Right lobe of liver (tissue), 6 donors: Measurements from ENCODE around the gene PLBD2. TPM values are rescaled to one million over a fixed set of nuclear protein-coding genes. Genes with fewer than 3 reads are reported as not detected.
A peak's percentile ranks its signal among the peaks of the same experiment; 100 is the strongest.

ENCODE experiments used
- ATAC-seq, 4 donors: fragments of 200-7000 bp; cut with Tn5 transposase; one replicate each; pipeline ENCODE4 v1.9.1; 2020; ENCODE audit warnings: mild to moderate bottlenecking in 4 of 4, moderate library complexity in 4 of 4
- DNase-seq, 3 donors: peaks; one replicate each; pipeline ENCODE4 v3.0.0-alpha.2; 2020
- H3K27ac ChIP-seq, 3 donors: fragments of 200-600 bp; one replicate each; pipeline ENCODE4 v1.8.0; 2022
- H3K27me3 ChIP-seq, 2 donors: fragments of 200-600 bp; one replicate each; pipeline ENCODE4 v1.8.0; 2022
- H3K36me3 ChIP-seq, 4 donors: fragments of 200-600 bp; sonication (generic) in 1 of 4; one replicate each; pipeline versions ENCODE4 v1.5.1 to v1.8.0; 2017 to 2022; ENCODE audit warnings: control low read depth in 1 of 4
- H3K4me1 ChIP-seq, 4 donors: fragments of 200-600 bp; sonication (generic) in 1 of 4; one replicate each; pipeline versions ENCODE4 v1.5.1 to v1.8.0; 2017 to 2022; ENCODE audit warnings: control low read depth in 1 of 4
- H3K4me3 ChIP-seq, 3 donors: fragments of 200-600 bp; one replicate each; pipeline ENCODE4 v1.8.0; 2022
- H3K9me3 ChIP-seq, 4 donors: fragments of 200-600 bp; sonication (generic) in 1 of 4; one replicate each; pipeline versions ENCODE4 v1.5.1 to v1.8.0; 2017 to 2022; ENCODE audit warnings: control low read depth in 1 of 4
- POLR2A ChIP-seq: fragments of 450-650 bp; IDR thresholded peaks from one replicate; pipeline ENCODE4 v1.6.1; 2017; ENCODE audit warnings: antibody characterized with exemption, mild to moderate bottlenecking
- WGBS: methylation state at CpG from one replicate; pipeline ENCODE4 v1.1.6; 2018; ENCODE audit warnings: low coverage, low lambda C conversion rate; ENCODE audit not compliant: insufficient coverage; ENCODE audit errors: missing lambda C conversion rate; 5-methylcytosine and 5-hydroxymethylcytosine counted together
- intact Hi-C, 2 donors: fragments of 100-400 bp; cut with DNase I; formaldehyde crosslinking; loops; one replicate each; pipeline versions ENCODE4 v1.11.2 to v1.14.1; 2022
- long read RNA-seq: library from polyadenylated mRNA; unstranded; transcript quantifications from one replicate; pipeline ENCODE4 v2.0.0, GENCODE V29; 2019
- total RNA-seq, 6 experiments: library from RNA; depleted of rRNA in 2 of 6; stranded (reverse); fragments of >200 nt in 2 of 6; fragmentation: NEBNext Ultra II Directional in 3 of 6; extraction: Animal tissue kit (Norgen Biotek cat#: 25700) in 3 of 6; gene quantifications; one replicate each; pipeline versions ENCODE4 v1.1.0 to v1.2.4, GENCODE V29; 2016 to 2023
- TF ChIP-seq, protein P1 (sequence below), 4 donors: fragments of 200-600 bp in 3 of 4; fragments of 450-650 bp in 1 of 4; IDR thresholded peaks; one replicate each; pipeline versions ENCODE4 v1.5.1 to v1.8.0; 2016 to 2022; ENCODE audit warnings: antibody characterized with exemption in 4 of 4, mild to moderate bottlenecking in 2 of 4
- donor health status: DM: no; HTN: yes; CAD: no.
- donor health status: DM: no; HTN: no; CAD: no.
- donor health status: DM: no; HTN: no; CAD: no.
- donor health status: DM: no; HTN: yes; CAD: no.
- donor health status: DM: no; HTN: yes; CAD: no.

The PLBD2 gene
- total RNA-seq: 10 to 100 TPM; 18.4 to 34.1 (median 28.8) TPM
- long read RNA-seq, partial matches to known transcripts: 0 of 4 reads
- long read RNA-seq, other reads (novel, unspliced or antisense): 4 of 4 reads

- intact Hi-C loops: no loop called here
- WGBS: 0% methylated on average over 6 of the region's 67 CpGs
- Histone ChIP-seq H3K27me3 (no peaks in the 10 kb centered on the region), H3K9me3 (no peaks in the 10 kb centered on the region), H3K27ac (peak within 1 kb of the TSS; percentile 64 to 78 (median 69)), H3K4me3 (peak within 1 kb of the TSS; percentile 84 to 95 (median 90)), H3K36me3 (no peaks in the 10 kb centered on the region), H3K4me1 (peaks cover 0 to 10% (median 0%) of the 10 kb centered on the region in 4 donors)
- TF ChIP-seq, protein P1, sequence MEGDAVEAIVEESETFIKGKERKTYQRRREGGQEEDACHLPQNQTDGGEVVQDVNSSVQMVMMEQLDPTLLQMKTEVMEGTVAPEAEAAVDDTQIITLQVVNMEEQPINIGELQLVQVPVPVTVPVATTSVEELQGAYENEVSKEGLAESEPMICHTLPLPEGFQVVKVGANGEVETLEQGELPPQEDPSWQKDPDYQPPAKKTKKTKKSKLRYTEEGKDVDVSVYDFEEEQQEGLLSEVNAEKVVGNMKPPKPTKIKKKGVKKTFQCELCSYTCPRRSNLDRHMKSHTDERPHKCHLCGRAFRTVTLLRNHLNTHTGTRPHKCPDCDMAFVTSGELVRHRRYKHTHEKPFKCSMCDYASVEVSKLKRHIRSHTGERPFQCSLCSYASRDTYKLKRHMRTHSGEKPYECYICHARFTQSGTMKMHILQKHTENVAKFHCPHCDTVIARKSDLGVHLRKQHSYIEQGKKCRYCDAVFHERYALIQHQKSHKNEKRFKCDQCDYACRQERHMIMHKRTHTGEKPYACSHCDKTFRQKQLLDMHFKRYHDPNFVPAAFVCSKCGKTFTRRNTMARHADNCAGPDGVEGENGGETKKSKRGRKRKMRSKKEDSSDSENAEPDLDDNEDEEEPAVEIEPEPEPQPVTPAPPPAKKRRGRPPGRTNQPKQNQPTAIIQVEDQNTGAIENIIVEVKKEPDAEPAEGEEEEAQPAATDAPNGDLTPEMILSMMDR (IDR thresholded peaks at IDR 0.05): peak in 1 of 4 donors; percentile 5
- TF ChIP-seq POLR2A: peak; percentile 72
- ATAC-seq: peak; percentile 97 to 98 (median 98)
- DNase-seq: peak; percentile 96 to 97 (median 97)
Observed at GRCh38 chr12:113358381-113359132, at the start of gene PLBD2. TSS of gene PLBD2 (plus strand) at chr12:113358587. CDS start at chr12:113358601, 14 bp downstream.

DNA sequence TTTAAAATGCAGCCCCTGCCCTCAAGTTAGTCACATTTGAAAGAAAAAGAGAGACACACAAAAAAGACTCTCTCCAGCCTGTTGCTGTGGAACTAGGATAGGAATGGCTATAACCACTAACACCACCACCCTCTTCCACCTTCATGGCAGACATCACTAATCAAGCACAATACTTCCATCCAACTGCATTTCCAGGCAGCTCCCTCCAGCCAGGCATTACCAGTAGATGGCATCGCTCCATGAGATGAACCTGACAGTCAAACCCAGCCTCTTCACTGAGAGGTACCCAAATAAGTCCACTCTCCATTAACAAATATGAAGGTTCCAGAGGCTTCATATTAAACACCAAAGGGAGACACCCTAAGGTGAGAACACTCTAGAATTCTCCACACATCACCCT, 47.9 kb upstream of the PLBD2 start:
- no peak overlapping the region for H3K4me3 ChIP-seq
- intact Hi-C loops: loop anchor here (5.0 to 10.0 kb wide), 2 partner anchors 117 to 124 kb away; no protein-coding TSS in a partner anchor
- peak in 3 of 4 donors; percentile 14 to 23 (median 21) for ATAC-seq
- H3K9me3 ChIP-seq: no peaks in the 10 kb centered on the region
- H3K27me3 ChIP-seq: no peaks in the 10 kb centered on the region
- no peak overlapping the region for H3K27ac ChIP-seq
- TF ChIP-seq, protein P1 (IDR thresholded peaks at IDR 0.05): peak in 1 of 4 donors; percentile 30
- TF ChIP-seq POLR2A: no peak
- DNase-seq: no peak
- H3K36me3 ChIP-seq: peaks cover 0 to 19% (median 2%) of the 10 kb centered on the region in 4 donors
- no peaks in the 10 kb centered on the region for H3K4me1 ChIP-seq
- WGBS: 100% methylated on average over 1 of the region's 1 CpG

GRCh38 chr12:113314121-113314529, 44.3 kb upstream of the PLBD2 start:
- intact Hi-C loops: loop anchor here (5.0 to 10.0 kb wide), 2 partner anchors 113 to 121 kb away; no protein-coding TSS in a partner anchor
- H3K36me3 ChIP-seq: peaks cover 0 to 30% (median 8%) of the 10 kb centered on the region in 4 donors
- H3K4me1 ChIP-seq: no peaks in the 10 kb centered on the region
- no peak overlapping the region for H3K27ac ChIP-seq
- ATAC-seq (no peak), DNase-seq (no peak)
- H3K9me3 ChIP-seq: no peaks in the 10 kb centered on the region
- no peaks in the 10 kb centered on the region for H3K27me3 ChIP-seq
- H3K4me3 ChIP-seq: no peak overlapping the region
- TF ChIP-seq POLR2A: no peak
- TF ChIP-seq, protein P1 (IDR thresholded peaks at IDR 0.05): no peak
- WGBS: 60% methylated on average over 6 of the region's 7 CpGs

DNA sequence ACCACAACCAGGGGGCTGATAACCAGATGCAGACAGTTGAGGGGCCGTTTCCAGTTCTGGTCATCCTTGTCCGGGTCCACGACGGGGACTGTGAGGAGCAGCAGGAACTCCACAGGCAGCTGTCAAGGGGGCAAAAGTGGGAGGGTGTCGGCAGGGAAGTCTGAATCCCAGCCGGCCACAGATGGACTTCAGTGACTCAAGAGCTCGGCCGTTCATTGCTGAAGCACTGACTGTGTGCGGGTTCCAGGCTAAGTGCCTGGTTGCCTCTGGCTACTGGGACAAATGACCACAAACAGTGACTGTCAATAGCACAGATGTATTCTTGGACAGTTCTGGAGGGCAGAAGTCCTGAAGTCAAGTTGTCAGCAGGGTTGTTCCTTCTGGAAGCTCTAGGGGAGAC, 43.0 kb upstream of the PLBD2 start:
- WGBS: 65% methylated on average over 2 of the region's 9 CpGs

More for the DNA sequence above, 43.0 kb upstream of the PLBD2 start:
- intact Hi-C loops: loop anchor here in 1 of 2 donors (10.0 kb wide), 1 partner anchor 119 kb away; no protein-coding TSS in a partner anchor
- H3K36me3 ChIP-seq: peaks cover 0 to 28% (median 6%) of the 10 kb centered on the region in 4 donors
- no peak for ATAC-seq
- TF ChIP-seq, protein P1 (IDR thresholded peaks at IDR 0.05): no peak
- TF ChIP-seq POLR2A: no peak
- no peaks in the 10 kb centered on the region for H3K9me3 ChIP-seq
- H3K27ac ChIP-seq: no peak overlapping the region
- no peak for DNase-seq
- no peak overlapping the region for H3K4me3 ChIP-seq
- no peaks in the 10 kb centered on the region for H3K27me3 ChIP-seq
- no peaks in the 10 kb centered on the region for H3K4me1 ChIP-seq
